HG03039 (cell line): ENCODE data around the gene CNFN.

Source experiments
- ATAC-seq: cut with Tn5 transposase; IDR thresholded peaks from one replicate; pipeline ENCODE4 v1.9.1; 2021; ENCODE audit warnings: mild to moderate bottlenecking, moderate library complexity; ENCODE audit not compliant: unreplicated experiment

The CNFN gene

GRCh38 chr19:42410371-42410770, 20.3 kb upstream of the CNFN start:
- no peak for ATAC-seq

- ATAC-seq, result no peak
These were observed 19.4 kb upstream of the CNFN start for GRCh38 chr19:42409477-42409876.

- ATAC-seq, result no peak
These were observed 17.7 kb upstream of the CNFN start for GRCh38 chr19:42407816-42408175.

- ATAC-seq, result no peak
These were observed 17.2 kb upstream of the CNFN start for GRCh38 chr19:42407085-42407815.

GRCh38 chr19:42406111-42406510, 16.0 kb upstream of the CNFN start:
- no peak for ATAC-seq

- ATAC-seq, result no peak
These were observed 13.5 kb upstream of the CNFN start for GRCh38 chr19:42403586-42403985.

GRCh38 chr19:42402376-42403116, 12.4 kb upstream of the CNFN start:
- ATAC-seq, result no peak

GRCh38 chr19:42401365-42402303, 11.5 kb upstream of the CNFN start:
- ATAC-seq, result no peak

- ATAC-seq, result no peak
These were observed 10.3 kb upstream of the CNFN start for GRCh38 chr19:42400404-42400803.

GRCh38 chr19:42397263-42398166, 7.4 kb upstream of the CNFN start:
- no peak for ATAC-seq

GRCh38 chr19:42396381-42397262, 6.5 kb upstream of the CNFN start:
- peak; percentile 91 for ATAC-seq

GRCh38 chr19:42394751-42395150, 4.7 kb upstream of the CNFN start:
- ATAC-seq, result no peak

- no peak for ATAC-seq
These were observed 2.1 kb upstream of the CNFN start for GRCh38 chr19:42392165-42392564.

GRCh38 chr19:42388851-42389489, 1.1 kb downstream of the CNFN start:
- ATAC-seq, result no peak

GRCh38 chr19:42386974-42387707, 3.0 kb downstream of the CNFN start:
- ATAC-seq, result no peak

- ATAC-seq, result no peak
These were observed 9.9 kb downstream of the CNFN start for GRCh38 chr19:42380155-42380554.

- no peak for ATAC-seq
These were observed 11.6 kb downstream of the CNFN start for GRCh38 chr19:42378225-42379215.
